HG03521 (cell line): ENCODE data around the gene OXCT1.
"Not testable (repeated sequence)": the region's sequence is repeated elsewhere in the genome, so short reads cannot be mapped to it uniquely, and the experiment has no call there.

Experiments
- ATAC-seq: cut with Tn5 transposase; IDR thresholded peaks from one replicate; pipeline ENCODE4 v1.9.1; 2021; ENCODE audit warnings: mild to moderate bottlenecking, moderate library complexity; ENCODE audit not compliant: unreplicated experiment

OXCT1 gene

GRCh38 chr5:41831155-41831554, 39.1 kb downstream of the OXCT1 start:
- ATAC-seq: no peak

- ATAC-seq: no peak
Observed at GRCh38 chr5:41827792-41828191, 42.4 kb downstream of the OXCT1 start.

GRCh38 chr5:41822036-41822435, 48.2 kb downstream of the OXCT1 start:
- no peak for ATAC-seq

- ATAC-seq: no peak
Observed at GRCh38 chr5:41821051-41821450, 49.2 kb downstream of the OXCT1 start.

GRCh38 chr5:41820150-41820549, 50.1 kb downstream of the OXCT1 start:
- ATAC-seq: no peak

- no peak for ATAC-seq
Observed at GRCh38 chr5:41817625-41818301, 52.5 kb downstream of the OXCT1 start.

- ATAC-seq: no peak
Observed at GRCh38 chr5:41815663-41816229, 54.5 kb downstream of the OXCT1 start.

- no peak for ATAC-seq
Observed at GRCh38 chr5:41815261-41815660, 55.0 kb downstream of the OXCT1 start.

GRCh38 chr5:41814306-41814705, 55.9 kb downstream of the OXCT1 start:
- ATAC-seq: not testable (repeated sequence)

- no peak for ATAC-seq
Observed at GRCh38 chr5:41812156-41812555, 58.1 kb downstream of the OXCT1 start.

- ATAC-seq: no peak
Observed at GRCh38 chr5:41809128-41809527, 61.1 kb downstream of the OXCT1 start.

GRCh38 chr5:41808294-41808693, 61.9 kb downstream of the OXCT1 start:
- ATAC-seq: no peak

- ATAC-seq: no peak
Observed at GRCh38 chr5:41797662-41798061, 72.6 kb downstream of the OXCT1 start.

GRCh38 chr5:41796061-41796460, 74.2 kb downstream of the OXCT1 start:
- no peak for ATAC-seq

- ATAC-seq: no peak
Observed at GRCh38 chr5:41795125-41795524, 75.1 kb downstream of the OXCT1 start.

GRCh38 chr5:41794471-41794870, 75.8 kb downstream of the OXCT1 start:
- no peak for ATAC-seq

- ATAC-seq: no peak
Observed at GRCh38 chr5:41793141-41793770, 77.0 kb downstream of the OXCT1 start.

GRCh38 chr5:41790038-41790776, 80.0 kb downstream of the OXCT1 start:
- no peak for ATAC-seq

GRCh38 chr5:41789434-41789833, 80.8 kb downstream of the OXCT1 start:
- no peak for ATAC-seq

- ATAC-seq: no peak
Observed at GRCh38 chr5:41788941-41789368, 81.3 kb downstream of the OXCT1 start.

- ATAC-seq: no peak
Observed at GRCh38 chr5:41787265-41787664, 83.0 kb downstream of the OXCT1 start.

GRCh38 chr5:41785061-41785460, 85.2 kb downstream of the OXCT1 start:
- no peak for ATAC-seq
